Measurements from ENCODE around the gene VGLL4. TPM values are rescaled to one million over a fixed set of nuclear protein-coding genes. Genes with fewer than 3 reads are reported as not detected.
A peak's percentile ranks its signal among the peaks of the same experiment; 100 is the strongest.

VGLL4 gene
- total RNA-seq, 2 donors from 2014 or later, result 57.7 to 63.7 TPM

- intact Hi-C loops (cut with DNase I), result no loop called here
- Histone ChIP-seq H3K27me3 (no peaks in the 10 kb centered on the region), H3K36me3 (no peaks in the 10 kb centered on the region), H3K9me3 (no peaks in the 10 kb centered on the region), H3K4me1 (no peaks in the 10 kb centered on the region), H3K27ac (peak overlapping the region; percentile 46), H3K9ac (ENCODE audit: low read depth in 2 of 2, low read length in 2 of 2) (no peak overlapping the region), H3K4me3 (no peak overlapping the region)
- TF ChIP-seq CTCF (IDR thresholded peaks at IDR 0.05), result no peak
- DNase-seq, result no peak
Measured at GRCh38 chr3:11604139-11604892, 39.4 kb downstream of the VGLL4 start.

DNA sequence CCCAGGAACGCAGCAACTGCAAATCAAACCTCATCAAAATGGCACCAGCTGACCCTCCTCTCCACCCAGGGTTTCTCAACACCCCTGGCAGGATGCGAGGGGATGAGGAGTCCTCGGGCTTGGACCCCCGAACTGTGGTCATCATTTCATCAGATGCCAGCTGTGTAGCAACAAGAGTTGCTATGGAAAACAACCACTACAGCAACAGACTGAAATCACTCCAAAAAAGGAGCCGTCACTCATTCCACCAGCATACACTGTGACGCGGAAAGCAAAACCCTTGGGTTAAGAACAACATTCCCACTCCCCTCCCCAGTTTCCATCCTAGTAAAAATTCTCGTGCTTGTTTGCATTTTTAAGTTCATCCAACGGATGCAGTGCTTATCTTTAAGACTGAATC lies 40.1 kb downstream of the VGLL4 start:
- Histone ChIP-seq H3K27ac (peak overlapping the region; percentile 46), H3K27me3 (no peaks in the 10 kb centered on the region), H3K9me3 (no peaks in the 10 kb centered on the region), H3K36me3 (no peaks in the 10 kb centered on the region), H3K4me3 (no peak overlapping the region), H3K9ac (ENCODE audit: low read depth in 2 of 2, low read length in 2 of 2) (no peak overlapping the region), H3K4me1 (no peaks in the 10 kb centered on the region)
- intact Hi-C loops (cut with DNase I), result no loop called here
- no peak for TF ChIP-seq CTCF (IDR thresholded peaks at IDR 0.05)
- no peak for DNase-seq

GRCh38 chr3:11602886-11603527 lies 40.7 kb downstream of the VGLL4 start:
- Histone ChIP-seq H3K27ac (peak overlapping the region; percentile 46), H3K9me3 (no peaks in the 10 kb centered on the region), H3K27me3 (no peaks in the 10 kb centered on the region), H3K36me3 (no peaks in the 10 kb centered on the region), H3K4me1 (no peaks in the 10 kb centered on the region), H3K9ac (ENCODE audit: low read depth in 2 of 2, low read length in 2 of 2) (no peak overlapping the region), H3K4me3 (no peak overlapping the region)
- no peak for TF ChIP-seq CTCF (IDR thresholded peaks at IDR 0.05)
- DNase-seq, result no peak
- intact Hi-C loops (cut with DNase I), result no loop called here

DNA sequence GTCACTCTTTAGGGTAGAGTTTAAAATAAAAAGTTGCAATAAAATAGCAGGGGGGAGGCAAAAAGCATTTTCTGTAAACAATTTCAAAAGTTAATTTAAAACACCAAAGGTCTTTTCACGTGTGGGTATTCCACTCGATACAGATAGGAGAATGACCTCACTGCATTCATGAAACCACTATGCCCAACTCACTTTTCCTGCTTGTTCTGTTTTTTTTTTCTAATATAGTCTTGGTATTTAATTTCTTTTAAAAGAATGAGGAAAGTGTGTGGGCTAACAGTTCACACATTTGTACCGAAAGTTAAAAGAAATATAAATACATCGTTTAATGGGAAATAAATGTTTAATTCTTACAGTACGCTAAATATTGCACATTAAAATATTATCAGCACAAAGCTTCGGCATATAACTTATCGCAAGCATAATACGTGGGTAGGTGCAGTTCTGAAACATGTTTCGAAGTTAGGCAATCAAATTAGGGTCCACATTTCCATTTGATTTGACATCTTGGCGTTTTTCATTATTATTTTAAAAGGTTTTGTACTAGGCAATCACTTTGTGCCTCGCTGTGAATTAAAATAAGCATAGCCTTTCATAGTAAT lies 41.4 kb downstream of the VGLL4 start:
- H3K4me1 ChIP-seq, result no peaks in the 10 kb centered on the region
- H3K9ac ChIP-seq (ENCODE audit: low read depth in 2 of 2, low read length in 2 of 2), result no peak overlapping the region

More for the DNA sequence above, 41.4 kb downstream of the VGLL4 start:
- Histone ChIP-seq H3K36me3 (no peaks in the 10 kb centered on the region), H3K4me3 (no peak overlapping the region), H3K27me3 (no peaks in the 10 kb centered on the region), H3K27ac (peak overlapping the region; percentile 18), H3K9me3 (no peaks in the 10 kb centered on the region)
- no peak for TF ChIP-seq CTCF (IDR thresholded peaks at IDR 0.05)
- intact Hi-C loops (cut with DNase I), result no loop called here
- no peak for DNase-seq
